Measurements from ENCODE around the gene PTPN14.

The PTPN14 gene

GRCh38 chr1:214362188-214362882 is 189.1 kb downstream of the PTPN14 start:
- no peak for TF ChIP-seq ZFX (IDR thresholded peaks at IDR 0.05; ENCODE audit: borderline replicate concordance)
- no peak for TF ChIP-seq CTCF (IDR thresholded peaks at IDR 0.05)
- no peak overlapping the region for H3K27ac ChIP-seq

GRCh38 chr1:214361636-214362035 is 189.8 kb downstream of the PTPN14 start:
- TF ChIP-seq CTCF (IDR thresholded peaks at IDR 0.05) = no peak
- H3K27ac ChIP-seq = no peak overlapping the region

GRCh38 chr1:214360525-214361164 is 190.8 kb downstream of the PTPN14 start:
- no peak overlapping the region for H3K27ac ChIP-seq
- TF ChIP-seq CTCF (IDR thresholded peaks at IDR 0.05) (no peak), ZFX (IDR thresholded peaks at IDR 0.05; ENCODE audit: borderline replicate concordance) (no peak)

GRCh38 chr1:214360116-214360515 is 191.3 kb downstream of the PTPN14 start:
- no peak overlapping the region for H3K27ac ChIP-seq
- TF ChIP-seq CTCF (IDR thresholded peaks at IDR 0.05) (no peak), ZFX (IDR thresholded peaks at IDR 0.05; ENCODE audit: borderline replicate concordance) (no peak)

GRCh38 chr1:214354440-214355148 is 196.8 kb downstream of the PTPN14 start:
- no peak overlapping the region for H3K27ac ChIP-seq
- TF ChIP-seq ZFX (IDR thresholded peaks at IDR 0.05; ENCODE audit: borderline replicate concordance) = no peak
- TF ChIP-seq CTCF (IDR thresholded peaks at IDR 0.05) = no peak

- H3K27ac ChIP-seq = no peak overlapping the region
- TF ChIP-seq CTCF (IDR thresholded peaks at IDR 0.05) (no peak), ZFX (IDR thresholded peaks at IDR 0.05; ENCODE audit: borderline replicate concordance) (no peak)
Measured at GRCh38 chr1:214352838-214353237, 198.6 kb downstream of the PTPN14 start.

Measured in 22Rv1 (cell line).